ENCODE results near the gene SURF6.

The SURF6 gene

DNA sequence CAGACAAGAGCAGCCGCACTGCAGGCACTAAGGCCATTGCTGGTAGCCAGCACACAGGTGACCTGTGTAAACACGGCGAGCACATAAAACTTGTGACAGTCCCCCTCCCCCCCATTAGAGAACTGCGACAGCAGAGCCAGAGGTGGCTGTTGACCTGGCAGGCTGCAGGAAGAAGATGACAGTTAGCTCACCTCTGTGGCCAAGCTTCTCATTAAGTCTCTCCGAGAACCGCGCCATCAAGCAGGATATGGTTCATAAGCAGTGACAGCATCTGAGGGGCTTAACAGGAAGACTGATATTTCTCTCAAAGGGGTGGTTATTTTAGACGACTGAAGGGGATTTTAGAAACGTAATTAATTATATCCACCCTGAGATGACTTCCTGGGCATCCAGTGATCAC is 34.7 kb upstream of the SURF6 start:
- Histone ChIP-seq H3K4me1 (ENCODE audit: control insufficient read depth, insufficient read depth, low read length) (no peaks in the 10 kb centered on the region), H3K4me3 (ENCODE audit: low read depth, low read length) (no peak overlapping the region), H3K27ac (ENCODE audit: extremely low read depth, low read depth, low read length) (no peak overlapping the region), H3K36me3 (ENCODE audit: control insufficient read depth in 2 of 2, insufficient read depth in 1 of 2, low read length in 2 of 2) (peaks cover 7 to 72% of the 10 kb centered on the region in 2 experiments), H3K9me3 (ENCODE audit: control insufficient read depth, insufficient read depth, low read depth, low read length) (no peaks in the 10 kb centered on the region)
- no peak for TF ChIP-seq ZNF596 (tag by site-specific recombination; IDR thresholded peaks at IDR 0.05)
- no peak for TF ChIP-seq FEZF1 (tag by site-specific recombination; IDR thresholded peaks at IDR 0.05)
- no peak for TF ChIP-seq ZNF211 (tag by site-specific recombination; IDR thresholded peaks at IDR 0.05; ENCODE audit: low read depth)
- TF ChIP-seq, protein P1, sequence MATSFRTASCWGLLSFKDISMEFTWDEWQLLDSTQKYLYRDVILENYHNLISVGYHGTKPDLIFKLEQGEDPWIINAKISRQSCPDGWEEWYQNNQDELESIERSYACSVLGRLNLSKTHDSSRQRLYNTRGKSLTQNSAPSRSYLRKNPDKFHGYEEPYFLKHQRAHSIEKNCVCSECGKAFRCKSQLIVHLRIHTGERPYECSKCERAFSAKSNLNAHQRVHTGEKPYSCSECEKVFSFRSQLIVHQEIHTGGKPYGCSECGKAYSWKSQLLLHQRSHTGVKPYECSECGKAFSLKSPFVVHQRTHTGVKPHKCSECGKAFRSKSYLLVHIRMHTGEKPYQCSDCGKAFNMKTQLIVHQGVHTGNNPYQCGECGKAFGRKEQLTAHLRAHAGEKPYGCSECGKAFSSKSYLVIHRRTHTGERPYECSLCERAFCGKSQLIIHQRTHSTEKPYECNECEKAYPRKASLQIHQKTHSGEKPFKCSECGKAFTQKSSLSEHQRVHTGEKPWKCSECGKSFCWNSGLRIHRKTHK (tag by site-specific recombination; IDR thresholded peaks at IDR 0.05): no peak
- TF ChIP-seq, protein P2, sequence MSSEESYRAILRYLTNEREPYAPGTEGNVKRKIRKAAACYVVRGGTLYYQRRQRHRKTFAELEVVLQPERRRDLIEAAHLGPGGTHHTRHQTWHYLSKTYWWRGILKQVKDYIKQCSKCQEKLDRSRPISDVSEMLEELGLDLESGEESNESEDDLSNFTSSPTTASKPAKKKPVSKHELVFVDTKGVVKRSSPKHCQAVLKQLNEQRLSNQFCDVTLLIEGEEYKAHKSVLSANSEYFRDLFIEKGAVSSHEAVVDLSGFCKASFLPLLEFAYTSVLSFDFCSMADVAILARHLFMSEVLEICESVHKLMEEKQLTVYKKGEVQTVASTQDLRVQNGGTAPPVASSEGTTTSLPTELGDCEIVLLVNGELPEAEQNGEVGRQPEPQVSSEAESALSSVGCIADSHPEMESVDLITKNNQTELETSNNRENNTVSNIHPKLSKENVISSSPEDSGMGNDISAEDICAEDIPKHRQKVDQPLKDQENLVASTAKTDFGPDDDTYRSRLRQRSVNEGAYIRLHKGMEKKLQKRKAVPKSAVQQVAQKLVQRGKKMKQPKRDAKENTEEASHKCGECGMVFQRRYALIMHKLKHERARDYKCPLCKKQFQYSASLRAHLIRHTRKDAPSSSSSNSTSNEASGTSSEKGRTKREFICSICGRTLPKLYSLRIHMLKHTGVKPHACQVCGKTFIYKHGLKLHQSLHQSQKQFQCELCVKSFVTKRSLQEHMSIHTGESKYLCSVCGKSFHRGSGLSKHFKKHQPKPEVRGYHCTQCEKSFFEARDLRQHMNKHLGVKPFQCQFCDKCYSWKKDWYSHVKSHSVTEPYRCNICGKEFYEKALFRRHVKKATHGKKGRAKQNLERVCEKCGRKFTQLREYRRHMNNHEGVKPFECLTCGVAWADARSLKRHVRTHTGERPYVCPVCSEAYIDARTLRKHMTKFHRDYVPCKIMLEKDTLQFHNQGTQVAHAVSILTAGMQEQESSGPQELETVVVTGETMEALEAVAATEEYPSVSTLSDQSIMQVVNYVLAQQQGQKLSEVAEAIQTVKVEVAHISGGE (tag by site-specific recombination; conservative IDR thresholded peaks at IDR 0.05; ENCODE audit: low read depth): no peak
- TF ChIP-seq KLF16 (tag by site-specific recombination; IDR thresholded peaks at IDR 0.05): no peak
- TF ChIP-seq ZNF292 (tag by site-specific recombination; IDR thresholded peaks at IDR 0.05; ENCODE audit: borderline replicate concordance, low read depth): no peak
- no peak for TF ChIP-seq ZNF223 (tag by site-specific recombination; IDR thresholded peaks at IDR 0.05)
- TF ChIP-seq, protein P3, sequence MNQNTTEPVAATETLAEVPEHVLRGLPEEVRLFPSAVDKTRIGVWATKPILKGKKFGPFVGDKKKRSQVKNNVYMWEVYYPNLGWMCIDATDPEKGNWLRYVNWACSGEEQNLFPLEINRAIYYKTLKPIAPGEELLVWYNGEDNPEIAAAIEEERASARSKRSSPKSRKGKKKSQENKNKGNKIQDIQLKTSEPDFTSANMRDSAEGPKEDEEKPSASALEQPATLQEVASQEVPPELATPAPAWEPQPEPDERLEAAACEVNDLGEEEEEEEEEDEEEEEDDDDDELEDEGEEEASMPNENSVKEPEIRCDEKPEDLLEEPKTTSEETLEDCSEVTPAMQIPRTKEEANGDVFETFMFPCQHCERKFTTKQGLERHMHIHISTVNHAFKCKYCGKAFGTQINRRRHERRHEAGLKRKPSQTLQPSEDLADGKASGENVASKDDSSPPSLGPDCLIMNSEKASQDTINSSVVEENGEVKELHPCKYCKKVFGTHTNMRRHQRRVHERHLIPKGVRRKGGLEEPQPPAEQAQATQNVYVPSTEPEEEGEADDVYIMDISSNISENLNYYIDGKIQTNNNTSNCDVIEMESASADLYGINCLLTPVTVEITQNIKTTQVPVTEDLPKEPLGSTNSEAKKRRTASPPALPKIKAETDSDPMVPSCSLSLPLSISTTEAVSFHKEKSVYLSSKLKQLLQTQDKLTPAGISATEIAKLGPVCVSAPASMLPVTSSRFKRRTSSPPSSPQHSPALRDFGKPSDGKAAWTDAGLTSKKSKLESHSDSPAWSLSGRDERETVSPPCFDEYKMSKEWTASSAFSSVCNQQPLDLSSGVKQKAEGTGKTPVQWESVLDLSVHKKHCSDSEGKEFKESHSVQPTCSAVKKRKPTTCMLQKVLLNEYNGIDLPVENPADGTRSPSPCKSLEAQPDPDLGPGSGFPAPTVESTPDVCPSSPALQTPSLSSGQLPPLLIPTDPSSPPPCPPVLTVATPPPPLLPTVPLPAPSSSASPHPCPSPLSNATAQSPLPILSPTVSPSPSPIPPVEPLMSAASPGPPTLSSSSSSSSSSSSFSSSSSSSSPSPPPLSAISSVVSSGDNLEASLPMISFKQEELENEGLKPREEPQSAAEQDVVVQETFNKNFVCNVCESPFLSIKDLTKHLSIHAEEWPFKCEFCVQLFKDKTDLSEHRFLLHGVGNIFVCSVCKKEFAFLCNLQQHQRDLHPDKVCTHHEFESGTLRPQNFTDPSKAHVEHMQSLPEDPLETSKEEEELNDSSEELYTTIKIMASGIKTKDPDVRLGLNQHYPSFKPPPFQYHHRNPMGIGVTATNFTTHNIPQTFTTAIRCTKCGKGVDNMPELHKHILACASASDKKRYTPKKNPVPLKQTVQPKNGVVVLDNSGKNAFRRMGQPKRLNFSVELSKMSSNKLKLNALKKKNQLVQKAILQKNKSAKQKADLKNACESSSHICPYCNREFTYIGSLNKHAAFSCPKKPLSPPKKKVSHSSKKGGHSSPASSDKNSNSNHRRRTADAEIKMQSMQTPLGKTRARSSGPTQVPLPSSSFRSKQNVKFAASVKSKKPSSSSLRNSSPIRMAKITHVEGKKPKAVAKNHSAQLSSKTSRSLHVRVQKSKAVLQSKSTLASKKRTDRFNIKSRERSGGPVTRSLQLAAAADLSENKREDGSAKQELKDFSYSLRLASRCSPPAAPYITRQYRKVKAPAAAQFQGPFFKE (tag by site-specific recombination; IDR thresholded peaks at IDR 0.05; ENCODE audit: borderline replicate concordance): no peak
- no peak for TF ChIP-seq ZNF138 (tag by site-specific recombination; IDR thresholded peaks at IDR 0.05; ENCODE audit: borderline replicate concordance)
- TF ChIP-seq ZNF146 (tag by site-specific recombination; IDR thresholded peaks at IDR 0.05): no peak
- ChIA-PET CTCF (interaction anchor here (0.5 to 2.4 kb wide), 3 partner anchors 8 to 356 kb away, joined by 4 to 9 read pairs (median 5); no protein-coding TSS in a partner anchor), POLR2A (interaction anchor here (0.9 to 3.8 kb wide), 4 partner anchors 10 to 23 kb away, joined by 3 to 24 read pairs (median 14); partner anchors contain the start of genes MED22, RPL7A, SURF1 and SURF2)

DNA sequence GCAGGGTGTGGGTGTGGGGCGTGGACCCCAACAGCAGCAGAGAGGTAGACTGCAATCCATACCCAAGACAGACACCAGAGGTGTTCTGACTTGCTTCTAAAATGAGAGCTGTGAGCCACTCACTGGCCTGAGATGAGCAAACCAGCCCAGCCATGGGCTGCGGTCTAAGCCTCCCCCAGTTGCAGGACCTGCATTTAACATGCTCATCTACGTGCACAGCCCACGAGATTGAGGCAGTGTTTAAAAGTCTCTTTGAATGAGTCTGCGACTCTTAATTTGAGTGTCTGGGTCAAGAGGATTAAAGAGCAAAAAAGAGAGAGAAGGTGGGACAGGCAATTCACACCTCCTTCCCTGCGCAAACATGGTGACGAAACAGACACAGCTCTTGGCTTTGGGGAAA is 33.9 kb upstream of the SURF6 start:
- Histone ChIP-seq H3K4me3 (ENCODE audit: low read depth, low read length) (no peak overlapping the region), H3K4me1 (ENCODE audit: control insufficient read depth, insufficient read depth, low read length) (no peaks in the 10 kb centered on the region), H3K36me3 (ENCODE audit: control insufficient read depth in 2 of 2, insufficient read depth in 1 of 2, low read length in 2 of 2) (peaks cover 7 to 79% of the 10 kb centered on the region in 2 experiments), H3K27ac (ENCODE audit: extremely low read depth, low read depth, low read length) (no peak overlapping the region), H3K9me3 (ENCODE audit: control insufficient read depth, insufficient read depth, low read depth, low read length) (no peaks in the 10 kb centered on the region)
- ChIA-PET CTCF (interaction anchor here (0.6 kb wide), 1 partner anchor 28 kb away, joined by 3 read pairs; no protein-coding TSS in a partner anchor), POLR2A (interaction anchor here (0.9 to 3.8 kb wide), 4 partner anchors 9 to 22 kb away, joined by 3 to 24 read pairs (median 8); partner anchors contain the start of genes MED22, RPL7A, SURF1 and SURF2)
- TF ChIP-seq ZNF501 (tag by site-specific recombination; IDR thresholded peaks at IDR 0.05): no peak
- TF ChIP-seq ZNF169 (tag by site-specific recombination; IDR thresholded peaks at IDR 0.05): no peak
- TF ChIP-seq ZNF366 (tag by site-specific recombination; conservative IDR thresholded peaks at IDR 0.05): no peak
- no peak for TF ChIP-seq ZNF391 (tag by site-specific recombination; IDR thresholded peaks at IDR 0.05; ENCODE audit: borderline replicate concordance, low read depth)
- TF ChIP-seq ZNF24 (tag by site-specific recombination; IDR thresholded peaks at IDR 0.05): no peak
- no peak for TF ChIP-seq EGR2 (tag by site-specific recombination; IDR thresholded peaks at IDR 0.05; ENCODE audit: low read depth)
- no peak for TF ChIP-seq ZSCAN30 (tag by site-specific recombination; IDR thresholded peaks at IDR 0.05)
- no peak for TF ChIP-seq SCRT2 (tag by site-specific recombination; IDR thresholded peaks at IDR 0.05)
- no peak for TF ChIP-seq GFI1B (tag by site-specific recombination; IDR thresholded peaks at IDR 0.05)
- no peak for TF ChIP-seq ZBTB17 (tag by site-specific recombination; IDR thresholded peaks at IDR 0.05)
- TF ChIP-seq ZNF677 (tag by site-specific recombination; IDR thresholded peaks at IDR 0.05): no peak
- TF ChIP-seq ZNF292 (tag by site-specific recombination; IDR thresholded peaks at IDR 0.05; ENCODE audit: borderline replicate concordance, low read depth): no peak
- TF ChIP-seq ZNF404 (tag by site-specific recombination; IDR thresholded peaks at IDR 0.05): no peak
- no peak for TF ChIP-seq ZNF670 (tag by site-specific recombination; IDR thresholded peaks at IDR 0.05; ENCODE audit: low read depth)
